LNCAP (cell line): ENCODE data around the gene FAM107B.

Experiments
- TF ChIP-seq, protein P1 (sequence below): fragments of 450-650 bp; IDR thresholded peaks from 2 replicates; pipeline ENCODE4 v1.5.1; 2017; ENCODE audit warnings: mild to moderate bottlenecking

The FAM107B gene

DNA sequence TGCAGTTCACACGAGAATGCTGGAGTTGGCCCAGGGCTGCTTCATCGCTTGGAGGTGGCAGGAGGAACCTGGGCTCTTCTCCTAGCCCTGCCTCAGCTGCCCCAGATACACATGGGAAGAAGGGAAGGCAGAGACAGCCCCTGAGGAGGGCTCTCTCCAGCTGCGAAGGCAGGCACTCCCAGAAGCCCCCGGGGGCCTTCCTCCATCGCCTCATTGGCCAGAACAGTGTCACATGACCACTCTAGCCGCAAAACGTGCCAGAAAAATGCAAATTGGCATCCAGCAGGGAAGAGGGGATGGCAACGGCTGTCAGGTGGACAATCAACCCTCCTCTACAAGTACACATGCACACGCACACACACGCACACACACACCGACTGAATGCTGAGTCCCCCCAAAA, 226.2 kb downstream of the FAM107B start:
- TF ChIP-seq, protein P1, sequence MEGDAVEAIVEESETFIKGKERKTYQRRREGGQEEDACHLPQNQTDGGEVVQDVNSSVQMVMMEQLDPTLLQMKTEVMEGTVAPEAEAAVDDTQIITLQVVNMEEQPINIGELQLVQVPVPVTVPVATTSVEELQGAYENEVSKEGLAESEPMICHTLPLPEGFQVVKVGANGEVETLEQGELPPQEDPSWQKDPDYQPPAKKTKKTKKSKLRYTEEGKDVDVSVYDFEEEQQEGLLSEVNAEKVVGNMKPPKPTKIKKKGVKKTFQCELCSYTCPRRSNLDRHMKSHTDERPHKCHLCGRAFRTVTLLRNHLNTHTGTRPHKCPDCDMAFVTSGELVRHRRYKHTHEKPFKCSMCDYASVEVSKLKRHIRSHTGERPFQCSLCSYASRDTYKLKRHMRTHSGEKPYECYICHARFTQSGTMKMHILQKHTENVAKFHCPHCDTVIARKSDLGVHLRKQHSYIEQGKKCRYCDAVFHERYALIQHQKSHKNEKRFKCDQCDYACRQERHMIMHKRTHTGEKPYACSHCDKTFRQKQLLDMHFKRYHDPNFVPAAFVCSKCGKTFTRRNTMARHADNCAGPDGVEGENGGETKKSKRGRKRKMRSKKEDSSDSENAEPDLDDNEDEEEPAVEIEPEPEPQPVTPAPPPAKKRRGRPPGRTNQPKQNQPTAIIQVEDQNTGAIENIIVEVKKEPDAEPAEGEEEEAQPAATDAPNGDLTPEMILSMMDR = no peak

DNA sequence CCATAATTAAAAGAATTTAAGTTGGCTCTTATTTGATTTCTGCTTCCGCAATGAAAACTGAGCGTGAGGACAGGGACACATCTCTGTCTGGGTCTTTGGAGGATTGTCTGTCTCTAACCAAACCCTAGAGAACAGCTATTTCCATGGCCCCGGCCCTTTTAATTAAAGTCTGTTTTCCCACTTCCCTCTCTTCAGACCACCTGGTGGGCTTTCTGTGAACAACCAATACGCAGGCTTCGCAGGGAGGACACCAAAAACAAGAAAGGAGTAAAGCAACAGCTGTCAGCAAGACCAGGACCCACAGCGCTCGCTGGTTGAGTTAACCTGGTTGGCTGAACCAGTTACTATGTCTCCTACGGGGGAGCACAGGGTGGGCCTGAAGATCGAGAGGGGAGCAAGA, 226.9 kb downstream of the FAM107B start:
- TF ChIP-seq, protein P1 = no peak

DNA sequence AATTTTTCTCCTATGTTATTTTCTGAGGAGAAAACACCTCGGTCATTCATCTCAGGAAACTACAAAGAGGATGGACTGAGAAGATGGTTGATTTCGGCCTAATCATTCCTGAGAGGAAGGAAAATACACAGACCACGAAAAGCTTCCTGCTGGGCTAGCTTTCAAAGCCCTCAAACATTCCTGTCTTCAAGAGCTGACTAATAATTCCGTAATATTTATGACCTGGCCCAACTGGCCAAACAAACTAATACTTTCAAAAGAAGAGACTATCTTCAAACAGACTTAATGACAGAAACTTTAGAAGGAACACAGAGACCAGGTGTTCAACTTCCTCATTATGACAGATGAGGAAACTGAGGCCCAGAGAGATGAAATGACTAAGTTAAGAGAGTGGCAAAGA, 228.9 kb downstream of the FAM107B start:
- TF ChIP-seq, protein P1 = no peak

DNA sequence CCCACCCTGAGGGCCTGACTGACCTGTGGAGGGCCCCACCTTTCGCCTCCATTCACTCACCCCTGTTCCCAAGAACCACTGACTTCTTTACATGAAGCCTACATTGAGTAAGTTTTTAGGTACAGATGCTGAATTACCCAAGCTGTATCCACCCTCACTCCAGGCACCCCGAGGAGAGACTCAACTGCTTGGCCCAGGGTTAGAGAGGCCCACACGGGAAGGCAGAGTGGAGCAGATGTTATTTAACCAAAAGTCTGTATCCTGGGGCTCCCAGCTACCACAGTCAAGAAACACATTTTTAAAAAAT, 230.8 kb downstream of the FAM107B start:
- TF ChIP-seq, protein P1 = no peak

DNA sequence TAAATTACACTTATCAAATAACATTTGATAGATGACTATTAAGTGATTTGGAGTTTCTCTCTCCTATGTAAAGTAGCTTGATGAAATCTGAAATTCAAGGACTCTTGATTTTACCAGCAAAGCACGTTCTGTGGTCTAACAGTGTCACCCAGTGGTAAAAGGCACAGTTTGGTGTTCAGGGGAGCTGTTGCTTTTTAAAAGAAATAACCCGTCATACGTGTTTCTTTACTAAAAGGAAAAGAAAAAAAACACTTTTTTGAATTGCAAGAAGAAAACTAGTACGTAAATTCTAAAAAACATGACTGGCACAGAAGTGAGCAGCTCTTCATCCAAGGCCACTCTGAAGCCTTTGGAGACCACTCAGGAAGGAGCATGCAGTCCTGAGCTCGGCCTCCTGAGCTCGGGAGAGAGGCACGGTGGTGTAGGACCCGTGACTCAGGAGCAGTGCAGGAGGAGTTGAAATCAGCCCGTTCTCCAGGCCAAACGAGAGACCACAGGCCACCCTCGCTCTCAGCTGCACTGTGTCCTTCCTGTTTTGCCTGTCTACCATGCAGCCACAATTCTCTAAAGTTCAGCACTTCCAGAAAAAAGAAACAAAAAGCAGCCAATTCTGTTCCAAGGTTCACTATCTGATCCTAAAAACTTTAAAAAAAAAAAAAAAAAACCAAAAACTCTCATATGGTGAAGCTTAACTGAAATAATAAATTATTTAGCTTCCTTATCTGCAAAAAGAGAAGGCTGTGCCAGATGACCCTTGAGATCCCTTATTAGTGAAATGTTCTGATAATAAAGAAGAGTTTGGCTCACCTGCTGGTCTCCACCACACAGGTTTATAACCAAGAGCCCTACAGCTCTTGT, 231.4 kb downstream of the FAM107B start:
- TF ChIP-seq, protein P1 = no peak

DNA sequence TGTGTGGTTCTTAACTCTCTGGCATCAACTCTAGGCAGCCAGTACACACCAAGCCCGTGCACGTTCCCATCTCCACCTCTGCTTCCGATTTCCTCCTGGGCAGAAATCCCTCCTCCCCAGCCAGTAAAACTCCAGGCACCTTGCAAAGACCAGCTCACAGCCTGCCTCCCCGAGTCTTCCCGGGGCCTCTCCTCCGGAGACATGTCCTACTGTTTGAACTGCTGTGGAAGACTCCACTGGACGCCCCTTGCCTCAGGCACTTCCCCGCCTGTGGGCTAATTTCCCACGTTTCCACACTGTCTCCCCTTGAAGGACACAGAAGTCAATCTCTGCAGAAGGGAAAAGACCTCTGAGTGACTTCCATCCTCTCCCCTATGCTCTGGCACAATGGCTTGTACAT, 233.3 kb downstream of the FAM107B start:
- TF ChIP-seq, protein P1 = no peak

DNA sequence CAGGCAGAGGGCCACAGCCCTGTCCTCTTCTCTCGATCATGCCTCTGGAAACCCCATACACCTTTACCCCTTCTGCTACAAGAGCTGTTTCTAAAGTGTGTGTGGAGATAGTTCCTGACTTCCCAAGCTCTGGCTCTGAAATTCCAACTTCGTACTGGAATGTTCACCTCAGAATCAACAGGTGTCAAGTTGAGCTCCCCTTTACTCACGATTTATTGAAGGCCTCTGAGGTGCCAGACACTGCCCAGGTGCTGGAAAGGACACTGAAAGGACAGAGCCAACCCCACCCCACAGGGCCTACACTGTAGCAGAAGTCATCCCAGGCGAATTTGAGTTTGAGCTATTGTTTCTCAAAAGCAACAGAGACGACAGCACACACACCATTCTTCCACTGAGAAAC, 234.1 kb downstream of the FAM107B start:
- TF ChIP-seq, protein P1 = no peak

DNA sequence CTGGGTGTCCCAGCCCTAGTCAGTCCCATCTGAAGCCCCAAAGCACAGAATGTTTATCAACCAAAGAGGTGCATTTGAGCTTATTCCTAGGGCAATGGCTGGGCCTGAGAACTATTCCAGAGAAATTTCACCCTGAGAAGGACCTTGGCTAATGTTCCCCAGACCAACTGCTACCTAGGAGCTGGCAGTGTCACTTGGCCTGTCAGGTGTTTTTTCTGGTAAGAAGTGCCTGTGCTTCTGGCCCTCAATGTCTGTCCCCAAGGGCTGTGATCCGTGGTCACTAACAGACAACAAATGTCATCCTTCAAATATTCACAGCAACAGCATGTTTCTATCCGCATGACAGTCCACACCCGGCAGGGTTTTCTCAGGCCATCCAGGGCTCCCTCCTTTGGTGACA, 234.6 kb downstream of the FAM107B start:
- TF ChIP-seq, protein P1 = no peak
